Measurements from ENCODE around the gene BMPR1A.
"Not testable (repeated sequence)": the region's sequence is repeated elsewhere in the genome, so short reads cannot be mapped to it uniquely, and the experiment has no call there.

Gene BMPR1A

GRCh38 chr10:86976362-86977056, 220.1 kb downstream of the BMPR1A start:
- no peak overlapping the region for H3K9ac ChIP-seq (ENCODE audit: low read depth, low read length, poor library complexity, severe bottlenecking)
- H3K4me3 ChIP-seq (ENCODE audit: low read length, poor library complexity, severe bottlenecking) = no peak overlapping the region
- no peaks in the 10 kb centered on the region for H3K79me2 ChIP-seq (ENCODE audit: insufficient read depth, low read length)
- H3K4me1 ChIP-seq (ENCODE audit: insufficient read depth, low read length, poor library complexity, severe bottlenecking) = no peaks in the 10 kb centered on the region
- no peaks in the 10 kb centered on the region for H3K36me3 ChIP-seq (ENCODE audit: insufficient read depth, low read length)
- no peaks in the 10 kb centered on the region for H3K27me3 ChIP-seq (ENCODE audit: insufficient read depth, low read length, poor library complexity, severe bottlenecking)
- no peaks in the 10 kb centered on the region for H3F3A ChIP-seq (ENCODE audit: low read depth)
- no peak overlapping the region for H2AFZ ChIP-seq (ENCODE audit: low read length)
- TF ChIP-seq EZH2phosphoT487 (IDR thresholded peaks at IDR 0.05; ENCODE audit: borderline replicate concordance) = no peak
- no peak for TF ChIP-seq CTCF (conservative IDR thresholded peaks at IDR 0.05; ENCODE audit: low read length)
- no peaks in the 10 kb centered on the region for H3K9me3 ChIP-seq (ENCODE audit: insufficient read depth, low read depth, low read length)
- no peaks in the 10 kb centered on the region for H3K9me2 ChIP-seq (replicated peaks; ENCODE audit: low read depth, low read length)
- no peak overlapping the region for H3K4me2 ChIP-seq (ENCODE audit: low read depth, low read length, poor library complexity, severe bottlenecking)
- H4K20me1 ChIP-seq (ENCODE audit: insufficient read depth, low read length, poor library complexity, severe bottlenecking) = no peaks in the 10 kb centered on the region

GRCh38 chr10:86978457-86978856, 222.0 kb downstream of the BMPR1A start:
- H4K20me1 ChIP-seq (ENCODE audit: insufficient read depth, low read length, poor library complexity, severe bottlenecking); H3K79me2 ChIP-seq (ENCODE audit: insufficient read depth, low read length); H3K4me2 ChIP-seq (ENCODE audit: low read depth, low read length, poor library complexity, severe bottlenecking); H3F3A ChIP-seq (ENCODE audit: low read depth); H2AFZ ChIP-seq (ENCODE audit: low read length); H3K9me2 ChIP-seq (replicated peaks; ENCODE audit: low read depth, low read length); H3K36me3 ChIP-seq (ENCODE audit: insufficient read depth, low read length); H3K9ac ChIP-seq (ENCODE audit: low read depth, low read length, poor library complexity, severe bottlenecking); H3K27me3 ChIP-seq (ENCODE audit: insufficient read depth, low read length, poor library complexity, severe bottlenecking); H3K4me3 ChIP-seq (ENCODE audit: low read length, poor library complexity, severe bottlenecking); H3K9me3 ChIP-seq (ENCODE audit: insufficient read depth, low read depth, low read length); H3K4me1 ChIP-seq (ENCODE audit: insufficient read depth, low read length, poor library complexity, severe bottlenecking): not testable (repeated sequence)

GRCh38 chr10:86979296-86979818, 222.9 kb downstream of the BMPR1A start:
- Histone ChIP-seq H3K36me3 (ENCODE audit: insufficient read depth, low read length) (no peaks in the 10 kb centered on the region), H3K4me1 (ENCODE audit: insufficient read depth, low read length, poor library complexity, severe bottlenecking) (no peaks in the 10 kb centered on the region), H3F3A (ENCODE audit: low read depth) (no peaks in the 10 kb centered on the region), H3K79me2 (ENCODE audit: insufficient read depth, low read length) (no peaks in the 10 kb centered on the region), H3K4me2 (ENCODE audit: low read depth, low read length, poor library complexity, severe bottlenecking) (no peak overlapping the region), H3K9me3 (ENCODE audit: insufficient read depth, low read depth, low read length) (no peaks in the 10 kb centered on the region), H4K20me1 (ENCODE audit: insufficient read depth, low read length, poor library complexity, severe bottlenecking) (no peaks in the 10 kb centered on the region), H2AFZ (ENCODE audit: low read length) (no peak overlapping the region), H3K9me2 (replicated peaks; ENCODE audit: low read depth, low read length) (no peaks in the 10 kb centered on the region), H3K27me3 (ENCODE audit: insufficient read depth, low read length, poor library complexity, severe bottlenecking) (no peaks in the 10 kb centered on the region), H3K4me3 (ENCODE audit: low read length, poor library complexity, severe bottlenecking) (no peak overlapping the region), H3K9ac (ENCODE audit: low read depth, low read length, poor library complexity, severe bottlenecking) (no peak overlapping the region)
- no peak for TF ChIP-seq CTCF (conservative IDR thresholded peaks at IDR 0.05; ENCODE audit: low read length)
- TF ChIP-seq EZH2phosphoT487 (IDR thresholded peaks at IDR 0.05; ENCODE audit: borderline replicate concordance) = no peak

GRCh38 chr10:86979977-86980448, 223.6 kb downstream of the BMPR1A start:
- Histone ChIP-seq H3K27me3 (ENCODE audit: insufficient read depth, low read length, poor library complexity, severe bottlenecking) (no peaks in the 10 kb centered on the region), H3F3A (ENCODE audit: low read depth) (no peaks in the 10 kb centered on the region), H3K9ac (ENCODE audit: low read depth, low read length, poor library complexity, severe bottlenecking) (no peak overlapping the region), H3K9me2 (replicated peaks; ENCODE audit: low read depth, low read length) (no peaks in the 10 kb centered on the region), H3K9me3 (ENCODE audit: insufficient read depth, low read depth, low read length) (no peaks in the 10 kb centered on the region), H2AFZ (ENCODE audit: low read length) (no peak overlapping the region), H3K79me2 (ENCODE audit: insufficient read depth, low read length) (no peaks in the 10 kb centered on the region), H4K20me1 (ENCODE audit: insufficient read depth, low read length, poor library complexity, severe bottlenecking) (no peaks in the 10 kb centered on the region), H3K4me2 (ENCODE audit: low read depth, low read length, poor library complexity, severe bottlenecking) (no peak overlapping the region), H3K4me1 (ENCODE audit: insufficient read depth, low read length, poor library complexity, severe bottlenecking) (no peaks in the 10 kb centered on the region), H3K4me3 (ENCODE audit: low read length, poor library complexity, severe bottlenecking) (no peak overlapping the region), H3K36me3 (ENCODE audit: insufficient read depth, low read length) (no peaks in the 10 kb centered on the region)
- TF ChIP-seq CTCF (conservative IDR thresholded peaks at IDR 0.05; ENCODE audit: low read length) (no peak), EZH2phosphoT487 (IDR thresholded peaks at IDR 0.05; ENCODE audit: borderline replicate concordance) (no peak)

GRCh38 chr10:86981020-86981419, 224.6 kb downstream of the BMPR1A start:
- not testable (repeated sequence) for H3K27me3 ChIP-seq (ENCODE audit: insufficient read depth, low read length, poor library complexity, severe bottlenecking); H3K36me3 ChIP-seq (ENCODE audit: insufficient read depth, low read length); H3K79me2 ChIP-seq (ENCODE audit: insufficient read depth, low read length); H3K9me2 ChIP-seq (replicated peaks; ENCODE audit: low read depth, low read length); H4K20me1 ChIP-seq (ENCODE audit: insufficient read depth, low read length, poor library complexity, severe bottlenecking); H3K4me1 ChIP-seq (ENCODE audit: insufficient read depth, low read length, poor library complexity, severe bottlenecking); H3K4me3 ChIP-seq (ENCODE audit: low read length, poor library complexity, severe bottlenecking); H3K4me2 ChIP-seq (ENCODE audit: low read depth, low read length, poor library complexity, severe bottlenecking); H2AFZ ChIP-seq (ENCODE audit: low read length); H3K9me3 ChIP-seq (ENCODE audit: insufficient read depth, low read depth, low read length); H3K9ac ChIP-seq (ENCODE audit: low read depth, low read length, poor library complexity, severe bottlenecking); H3F3A ChIP-seq (ENCODE audit: low read depth)

Measured in Loucy (cell line).